HG03565 (cell line): ENCODE results near the gene FBXL2.
"Not testable (repeated sequence)": the region's sequence is repeated elsewhere in the genome, so short reads cannot be mapped to it uniquely, and the experiment has no call there.

ENCODE experiments used
- ATAC-seq: cut with Tn5 transposase; IDR thresholded peaks from one replicate; pipeline ENCODE4 v1.9.1; 2021; ENCODE audit warnings: mild to moderate bottlenecking, moderate library complexity; ENCODE audit not compliant: unreplicated experiment

The FBXL2 gene

GRCh38 chr3:33315826-33316225 lies 38.6 kb downstream of the FBXL2 start:
- ATAC-seq, result no peak

GRCh38 chr3:33317963-33318709 lies 40.9 kb downstream of the FBXL2 start:
- no peak for ATAC-seq

DNA sequence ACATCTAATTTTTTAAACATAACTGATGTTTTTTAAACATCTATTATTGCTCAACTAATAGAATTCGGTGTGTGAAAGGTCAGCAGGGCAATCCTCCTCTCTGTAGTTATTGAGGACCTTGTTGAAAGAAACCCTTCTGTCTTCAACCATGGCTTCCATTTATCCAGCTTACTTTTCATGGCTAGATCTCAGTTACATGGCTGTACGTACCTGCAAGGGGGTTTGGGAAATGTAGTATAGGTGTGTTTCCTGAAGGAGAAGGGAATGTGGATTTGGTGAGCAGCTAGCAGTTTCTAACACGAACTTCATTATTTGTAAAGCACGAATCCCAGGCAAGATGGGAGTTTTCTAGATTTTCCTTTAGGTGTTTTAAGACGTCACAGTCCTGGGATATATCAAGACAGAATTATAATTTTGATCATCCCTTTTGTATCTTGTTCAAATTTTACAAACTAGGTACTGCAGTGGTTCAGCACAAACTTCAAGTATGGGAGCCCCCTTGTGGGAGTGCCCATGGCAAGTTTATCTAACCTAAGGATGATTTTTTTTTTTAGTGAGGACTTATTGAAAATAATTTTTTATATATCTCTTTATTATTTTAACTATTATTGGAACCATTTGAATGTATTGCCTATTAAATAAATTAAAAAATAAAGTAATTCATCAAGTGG lies 41.6 kb downstream of the FBXL2 start:
- ATAC-seq, result no peak

- ATAC-seq, result no peak
Measured at GRCh38 chr3:33322412-33322811, 45.2 kb downstream of the FBXL2 start.

DNA sequence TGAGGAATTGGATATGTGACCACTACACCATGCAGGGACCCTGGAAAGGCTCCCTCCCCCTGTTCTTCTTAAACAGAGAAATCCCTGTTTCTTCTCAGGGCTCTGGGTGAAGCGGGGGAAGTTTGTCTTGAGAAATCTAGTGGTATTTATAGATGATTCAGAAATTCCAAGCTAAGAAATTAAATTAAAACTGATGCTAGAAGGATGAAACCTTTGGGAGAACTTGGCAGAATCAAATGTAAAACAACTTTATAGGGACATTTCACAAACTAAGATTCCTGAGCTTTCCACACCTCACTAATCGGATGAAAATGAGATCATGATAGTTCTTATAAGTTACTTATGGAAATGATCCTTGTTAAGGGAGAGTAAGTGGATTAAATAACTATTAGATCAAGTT lies 54.2 kb downstream of the FBXL2 start:
- ATAC-seq, result no peak

DNA sequence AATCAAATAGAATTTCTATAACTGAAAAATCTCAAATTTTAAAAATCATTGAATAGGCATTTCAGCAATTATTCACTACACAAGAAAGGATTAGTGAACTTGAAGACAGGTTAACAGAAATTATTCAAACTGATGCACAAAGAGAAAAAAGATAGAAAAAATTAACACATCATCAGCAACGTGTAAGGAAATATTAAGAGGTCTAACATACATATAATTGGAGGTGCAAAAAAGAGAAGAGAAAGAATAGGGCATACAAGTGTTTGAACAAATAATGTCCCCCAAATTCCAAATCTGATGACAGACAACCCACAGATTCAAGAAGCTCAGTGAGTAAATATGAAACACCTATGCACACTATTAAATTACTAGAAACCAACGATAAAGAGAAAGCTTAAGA lies 57.1 kb downstream of the FBXL2 start:
- no peak for ATAC-seq

- ATAC-seq, result not testable (repeated sequence)
Measured at GRCh38 chr3:33338936-33339465, 61.8 kb downstream of the FBXL2 start.

- no peak for ATAC-seq
Measured at GRCh38 chr3:33339758-33340157, 62.5 kb downstream of the FBXL2 start.

- no peak for ATAC-seq
Measured at GRCh38 chr3:33355611-33356010, 78.4 kb downstream of the FBXL2 start.

- ATAC-seq, result no peak
Measured at GRCh38 chr3:33358172-33358781, 81.0 kb downstream of the FBXL2 start.

DNA sequence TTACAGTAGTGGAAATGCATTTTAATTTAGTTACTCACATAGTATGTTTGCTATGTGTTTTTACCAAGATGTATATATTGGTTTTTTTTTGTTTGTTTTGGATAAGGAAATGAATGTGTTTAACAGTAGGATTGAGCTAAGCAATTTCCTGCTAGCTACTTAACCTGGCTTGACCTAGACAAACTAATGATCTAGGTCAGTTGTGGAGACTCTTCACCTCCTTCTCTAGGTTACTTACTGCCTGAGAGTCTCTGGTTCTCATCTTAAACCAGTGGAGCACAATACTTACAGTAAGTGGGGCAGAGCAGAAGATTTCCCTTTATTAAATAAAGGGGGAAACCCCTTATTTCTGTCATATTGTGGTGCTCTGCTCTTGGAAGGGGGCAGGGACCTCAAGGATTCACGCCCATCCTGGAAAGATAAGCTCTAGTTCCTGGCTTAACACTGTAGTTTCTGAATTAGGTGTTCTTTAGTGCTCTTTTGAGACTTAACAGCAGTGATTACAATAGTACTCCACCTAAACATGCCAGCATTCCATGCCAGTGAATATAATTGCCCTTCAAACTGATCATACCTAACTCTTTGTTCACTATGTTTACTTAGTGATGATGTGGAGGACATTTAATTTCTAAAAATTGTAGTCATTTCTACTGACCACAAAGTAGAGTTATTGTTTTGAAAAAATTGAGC lies 83.0 kb downstream of the FBXL2 start:
- ATAC-seq, result no peak

GRCh38 chr3:33363113-33363800 lies 86.0 kb downstream of the FBXL2 start:
- no peak for ATAC-seq

DNA sequence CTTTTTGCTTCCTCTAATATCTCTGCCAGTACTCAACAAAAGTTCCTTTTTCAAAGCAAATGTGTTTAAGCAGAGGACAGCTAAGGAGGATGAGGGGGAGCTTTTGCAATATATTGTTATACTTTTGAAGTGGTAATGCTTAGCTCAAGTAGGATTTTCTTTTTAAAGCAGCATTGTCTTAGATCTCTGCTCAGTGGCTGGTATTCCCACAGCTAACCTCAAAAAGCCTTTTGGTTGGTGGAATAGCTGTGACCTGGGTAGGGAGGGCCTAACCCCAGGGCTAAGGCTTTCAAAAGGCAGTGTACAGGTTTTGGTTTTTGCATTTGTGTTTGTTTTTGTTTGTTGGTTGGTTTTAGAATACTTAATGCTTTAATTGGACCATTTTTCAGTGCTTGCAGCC lies 86.8 kb downstream of the FBXL2 start:
- no peak for ATAC-seq

DNA sequence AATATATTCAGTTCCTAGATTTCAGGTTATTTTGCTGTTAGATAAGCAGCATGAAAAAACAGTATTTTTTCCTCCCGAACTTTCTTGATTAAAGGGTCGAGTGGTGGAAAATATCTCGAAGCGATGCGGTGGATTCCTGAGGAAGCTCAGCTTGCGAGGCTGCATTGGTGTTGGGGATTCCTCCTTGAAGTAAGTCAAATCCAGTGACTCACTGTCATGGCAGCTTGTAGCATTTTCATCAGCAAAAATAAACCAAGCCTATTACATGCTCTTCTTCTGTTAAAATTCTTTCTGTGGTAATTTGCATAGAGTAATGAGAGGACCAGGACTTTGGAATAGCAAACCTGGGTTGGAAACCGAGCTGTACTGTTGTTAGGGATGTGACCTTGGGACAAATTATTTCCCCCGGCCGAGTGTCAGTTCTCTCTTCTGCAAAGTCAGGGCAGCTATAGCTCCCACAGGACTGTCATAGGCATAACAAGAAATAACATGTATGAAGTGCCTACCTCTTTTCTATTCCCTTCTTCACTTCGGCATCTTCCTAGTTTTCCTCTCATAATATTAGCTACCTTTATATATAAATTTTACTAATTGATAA lies 87.4 kb downstream of the FBXL2 start:
- ATAC-seq, result no peak

- no peak for ATAC-seq
Measured at GRCh38 chr3:33372218-33373081, 95.2 kb downstream of the FBXL2 start.

DNA sequence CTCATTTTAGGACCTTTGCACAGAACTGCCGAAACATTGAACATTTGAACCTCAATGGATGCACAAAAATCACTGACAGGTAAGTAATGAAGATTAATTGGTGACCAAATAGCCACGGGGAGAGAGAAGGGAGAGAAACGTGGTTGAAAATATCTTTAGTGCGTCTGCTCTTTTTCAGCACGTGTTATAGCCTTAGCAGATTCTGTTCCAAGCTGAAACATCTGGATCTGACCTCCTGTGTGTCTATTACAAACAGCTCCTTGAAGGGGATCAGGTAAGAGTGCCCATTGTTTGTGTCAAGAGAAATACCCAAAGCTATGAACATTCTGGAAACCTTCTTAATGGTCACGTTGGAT lies 95.8 kb downstream of the FBXL2 start:
- no peak for ATAC-seq

- no peak for ATAC-seq
Measured at GRCh38 chr3:33377489-33377888, 100.2 kb downstream of the FBXL2 start.

DNA sequence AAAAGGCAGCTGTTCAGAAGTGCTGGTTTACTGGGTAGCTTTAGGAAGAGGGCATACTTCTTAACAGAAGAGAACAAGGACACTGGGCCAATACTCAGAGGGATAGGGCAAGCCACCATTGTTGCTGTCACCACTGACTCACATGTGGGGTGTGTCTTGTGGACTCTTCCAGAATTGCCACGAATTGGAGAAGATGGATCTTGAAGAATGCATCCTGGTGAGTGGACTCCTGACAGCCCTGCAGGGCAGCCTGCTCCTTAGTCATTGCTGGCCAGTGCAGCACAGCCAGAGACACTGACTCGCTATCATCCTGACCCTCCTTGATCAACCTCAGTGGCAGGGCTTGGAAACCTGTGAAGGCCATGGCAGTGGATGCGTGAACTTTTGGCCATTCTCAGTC lies 100.7 kb downstream of the FBXL2 start:
- no peak for ATAC-seq

GRCh38 chr3:33380653-33381052 lies 103.4 kb downstream of the FBXL2 start:
- ATAC-seq, result no peak

- no peak for ATAC-seq
Measured at GRCh38 chr3:33383951-33384350, 106.7 kb downstream of the FBXL2 start.
